Liver (tissue), 9 donors: Measurements from ENCODE around the gene POC1A. TPM values are rescaled to one million over a fixed set of nuclear protein-coding genes. Genes with fewer than 3 reads are reported as not detected.

Source experiments
- DNase-seq: peaks from one replicate; pipeline ENCODE4 v3.0.0-alpha.2; 2017; ENCODE audit warnings: low spot score
- H3K27ac ChIP-seq, 2 donors: one replicate each; pipeline ENCODE4 v1.7.0; 2013; ENCODE audit warnings: inconsistent platforms in 2 of 2, low read length in 2 of 2, control low read depth in 1 of 2, low read depth in 1 of 2, mild to moderate bottlenecking in 1 of 2
- H3K27me3 ChIP-seq, 4 donors: one replicate each; pipeline versions ENCODE4 v1.6.1 to v1.7.0; 2013; ENCODE audit warnings: low read length in 3 of 4, inconsistent platforms in 1 of 4, mild to moderate bottlenecking in 1 of 4, moderate library complexity in 1 of 4; ENCODE audit not compliant: control insufficient read depth in 4 of 4, insufficient read depth in 4 of 4
- H3K36me3 ChIP-seq, 4 donors: one replicate each; pipeline versions ENCODE4 v1.6.1 to v1.7.0; 2013; ENCODE audit warnings: low read length in 3 of 4, mild to moderate bottlenecking in 3 of 4, low read depth in 1 of 4, moderate library complexity in 1 of 4; ENCODE audit not compliant: control insufficient read depth in 4 of 4, insufficient read depth in 3 of 4
- H3K4me1 ChIP-seq, 4 donors: one replicate each; pipeline versions ENCODE4 v1.6.1 to v1.7.0; 2013; ENCODE audit warnings: low read length in 3 of 4, mild to moderate bottlenecking in 3 of 4, moderate library complexity in 1 of 4; ENCODE audit not compliant: control insufficient read depth in 4 of 4, insufficient read depth in 4 of 4
- H3K4me3 ChIP-seq, 3 donors: one replicate each; pipeline versions ENCODE4 v1.6.1 to v1.7.0; 2013; ENCODE audit warnings: low read length in 3 of 3, control low read depth in 1 of 3, low read depth in 1 of 3, mild to moderate bottlenecking in 1 of 3
- H3K9ac ChIP-seq, 2 donors: one replicate each; pipeline ENCODE4 v1.7.0; 2013; ENCODE audit warnings: low read length in 2 of 2, mild to moderate bottlenecking in 2 of 2, moderate library complexity in 2 of 2, control low read depth in 1 of 2, low read depth in 1 of 2
- H3K9me3 ChIP-seq, 4 donors: one replicate each; pipeline versions ENCODE4 v1.6.1 to v1.7.0; 2013; ENCODE audit warnings: low read length in 3 of 4; ENCODE audit not compliant: control insufficient read depth in 4 of 4
- EGR1 ChIP-seq, 2 donors: IDR thresholded peaks; 2 replicates each; pipeline ENCODE4 v1.6.1; 2016 to 2018; ENCODE audit warnings: antibody characterized with exemption in 2 of 2, low read depth in 2 of 2
- FOXA1 ChIP-seq: IDR thresholded peaks from 2 replicates; pipeline ENCODE4 v1.6.1; 2016; ENCODE audit warnings: antibody characterized with exemption
- FOXA2 ChIP-seq: IDR thresholded peaks from 2 replicates; pipeline ENCODE4 v1.6.1; 2016; ENCODE audit warnings: antibody characterized with exemption
- GABPA ChIP-seq, 2 donors: IDR thresholded peaks in 1 of 2; conservative IDR thresholded peaks in 1 of 2; 2 replicates each; pipeline ENCODE4 v1.6.1; 2016; ENCODE audit warnings: antibody characterized with exemption in 2 of 2, mild to moderate bottlenecking in 1 of 2, moderate library complexity in 1 of 2
- HNF4A ChIP-seq, 2 donors: conservative IDR thresholded peaks; 2 replicates each; pipeline ENCODE4 v1.6.1; 2016; ENCODE audit warnings: antibody characterized with exemption in 2 of 2, mild to moderate bottlenecking in 2 of 2
- HNF4G ChIP-seq: IDR thresholded peaks from 2 replicates; pipeline ENCODE4 v1.6.1; 2016; ENCODE audit warnings: antibody characterized with exemption
- JUND ChIP-seq, 2 donors: IDR thresholded peaks; 2 replicates each; pipeline ENCODE4 v1.6.1; 2016; ENCODE audit warnings: antibody characterized with exemption in 2 of 2
- NR2F2 ChIP-seq: IDR thresholded peaks from 2 replicates; pipeline ENCODE4 v1.6.1; 2016; ENCODE audit warnings: antibody characterized with exemption
- RAD21 ChIP-seq, 2 donors: IDR thresholded peaks; 2 replicates each; pipeline ENCODE4 v1.6.1; 2016; ENCODE audit warnings: antibody characterized with exemption in 2 of 2, mild to moderate bottlenecking in 2 of 2
- RXRA ChIP-seq, 2 donors: IDR thresholded peaks; 2 replicates each; pipeline ENCODE4 v1.6.1; 2017 to 2018; ENCODE audit warnings: antibody characterized with exemption in 2 of 2, mild to moderate bottlenecking in 1 of 2
- SP1 ChIP-seq: IDR thresholded peaks from 2 replicates; pipeline ENCODE4 v1.6.1; 2018; ENCODE audit warnings: antibody characterized with exemption, mild to moderate bottlenecking
- TAF1 ChIP-seq: conservative IDR thresholded peaks from 2 replicates; pipeline ENCODE4 v1.6.1; 2016; ENCODE audit warnings: antibody characterized with exemption, mild to moderate bottlenecking
- YY1 ChIP-seq: IDR thresholded peaks from 2 replicates; pipeline ENCODE4 v1.6.1; 2016; ENCODE audit warnings: antibody characterized with exemption, mild to moderate bottlenecking
- WGBS: extraction: QIAGEN DNeasy Blood & Tissue Kit; methylation state at CpG from one replicate; pipeline ENCODE4 v1.1.7; 2013; 5-methylcytosine and 5-hydroxymethylcytosine counted together
- polyA plus RNA-seq, 2 donors: library from polyadenylated mRNA; stranded (reverse) in 1 of 2; unstranded in 1 of 2; fragments of 200-250 nt in 1 of 2; fragments of >200 nt in 1 of 2; fragmentation: Nextera tagmentation in 1 of 2; extraction: Ambion mirVana in 1 of 2; gene quantifications; one replicate each; pipeline versions ENCODE4 v1.2.1 to v1.2.3, GENCODE V29; 2013 to 2015
- total RNA-seq, 2 donors: library from RNA; depleted of rRNA; stranded (reverse); fragments of >200 nt; gene quantifications; one replicate each; pipeline ENCODE4 v1.2.3, GENCODE V29; 2014
- TF ChIP-seq, protein P1 (sequence below): fragments of 150-350 bp; IDR thresholded peaks from 2 replicates; pipeline ENCODE4 v1.5.1; 2017; ENCODE audit warnings: improper control_type of control experiment, low read depth, low read length; ENCODE audit not compliant: missing input control
- TF ChIP-seq, protein P2 (sequence below): IDR thresholded peaks from 2 replicates; pipeline ENCODE4 v1.6.1; 2016; ENCODE audit warnings: antibody characterized with exemption
- TF ChIP-seq, protein P3 (sequence below): IDR thresholded peaks from 2 replicates; pipeline ENCODE4 v1.6.1; 2016; ENCODE audit warnings: antibody characterized with exemption
- TF ChIP-seq, protein P4 (sequence below): IDR thresholded peaks from 2 replicates; pipeline ENCODE4 v1.6.1; 2016; ENCODE audit warnings: antibody characterized with exemption
- TF ChIP-seq, protein P5 (sequence below): IDR thresholded peaks from 2 replicates; pipeline ENCODE4 v1.6.1; 2016; ENCODE audit warnings: antibody characterized with exemption, mild to moderate bottlenecking
- donor health status: healthy.
- donor health status: healthy.
- donor health status: healthy.
- donor health status: healthy.
- donor health status: healthy.

The POC1A gene
- total and polyA plus RNA-seq, 4 donors: 1.4 to 12.7 (median 4.8) TPM

DNA sequence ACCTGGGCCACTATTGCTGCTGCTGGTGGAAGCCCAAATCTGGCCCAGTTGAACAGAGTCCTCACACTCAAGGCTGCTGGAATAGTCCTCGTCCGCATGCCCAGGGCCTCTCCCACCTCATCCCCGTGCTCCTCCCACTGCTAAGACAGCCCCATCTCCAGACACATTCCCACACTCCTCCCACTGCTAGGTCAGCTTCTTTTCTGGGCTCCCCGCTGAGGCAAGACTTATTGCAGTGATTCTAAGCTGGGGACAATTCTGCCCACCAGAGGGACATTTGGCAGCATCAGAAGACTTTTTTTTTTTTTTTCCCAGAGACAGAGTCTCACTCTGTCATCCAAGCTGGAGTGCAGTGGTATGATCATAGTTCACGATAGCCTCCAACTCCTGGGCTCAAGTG, 35.1 kb downstream of the POC1A start:
- no peak overlapping the region for H3K4me3 ChIP-seq
- H3K9ac ChIP-seq: no peak overlapping the region
- no peaks in the 10 kb centered on the region for H3K9me3 ChIP-seq
- H3K27ac ChIP-seq: no peak overlapping the region
- peaks cover 0 to 5% (median 1%) of the 10 kb centered on the region in 4 donors for H3K4me1 ChIP-seq
- H3K36me3 ChIP-seq: peaks cover 0 to 1% (median 0%) of the 10 kb centered on the region in 4 donors
- WGBS: 87% methylated on average over 5 of the region's 5 CpGs
- no peaks in the 10 kb centered on the region for H3K27me3 ChIP-seq
- DNase-seq: no peak
- no peak for TF ChIP-seq EGR1 (IDR thresholded peaks at IDR 0.05; ENCODE audit: low read depth in 2 of 2)
- TF ChIP-seq RAD21 (IDR thresholded peaks at IDR 0.05): no peak
- no peak for TF ChIP-seq NR2F2
- TF ChIP-seq FOXA2: no peak
- TF ChIP-seq HNF4G: no peak
- no peak for TF ChIP-seq HNF4A (conservative IDR thresholded peaks at IDR 0.05)
- TF ChIP-seq, protein P1, sequence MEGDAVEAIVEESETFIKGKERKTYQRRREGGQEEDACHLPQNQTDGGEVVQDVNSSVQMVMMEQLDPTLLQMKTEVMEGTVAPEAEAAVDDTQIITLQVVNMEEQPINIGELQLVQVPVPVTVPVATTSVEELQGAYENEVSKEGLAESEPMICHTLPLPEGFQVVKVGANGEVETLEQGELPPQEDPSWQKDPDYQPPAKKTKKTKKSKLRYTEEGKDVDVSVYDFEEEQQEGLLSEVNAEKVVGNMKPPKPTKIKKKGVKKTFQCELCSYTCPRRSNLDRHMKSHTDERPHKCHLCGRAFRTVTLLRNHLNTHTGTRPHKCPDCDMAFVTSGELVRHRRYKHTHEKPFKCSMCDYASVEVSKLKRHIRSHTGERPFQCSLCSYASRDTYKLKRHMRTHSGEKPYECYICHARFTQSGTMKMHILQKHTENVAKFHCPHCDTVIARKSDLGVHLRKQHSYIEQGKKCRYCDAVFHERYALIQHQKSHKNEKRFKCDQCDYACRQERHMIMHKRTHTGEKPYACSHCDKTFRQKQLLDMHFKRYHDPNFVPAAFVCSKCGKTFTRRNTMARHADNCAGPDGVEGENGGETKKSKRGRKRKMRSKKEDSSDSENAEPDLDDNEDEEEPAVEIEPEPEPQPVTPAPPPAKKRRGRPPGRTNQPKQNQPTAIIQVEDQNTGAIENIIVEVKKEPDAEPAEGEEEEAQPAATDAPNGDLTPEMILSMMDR: no peak
- TF ChIP-seq JUND (IDR thresholded peaks at IDR 0.05): no peak
- TF ChIP-seq, protein P2, sequence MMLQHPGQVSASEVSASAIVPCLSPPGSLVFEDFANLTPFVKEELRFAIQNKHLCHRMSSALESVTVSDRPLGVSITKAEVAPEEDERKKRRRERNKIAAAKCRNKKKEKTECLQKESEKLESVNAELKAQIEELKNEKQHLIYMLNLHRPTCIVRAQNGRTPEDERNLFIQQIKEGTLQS: no peak
- TF ChIP-seq YY1: no peak
- no peak for TF ChIP-seq GABPA (IDR thresholded peaks at IDR 0.05 in 1 of 2, conservative IDR thresholded peaks at IDR 0.05 in 1 of 2)
- TF ChIP-seq, protein P3, sequence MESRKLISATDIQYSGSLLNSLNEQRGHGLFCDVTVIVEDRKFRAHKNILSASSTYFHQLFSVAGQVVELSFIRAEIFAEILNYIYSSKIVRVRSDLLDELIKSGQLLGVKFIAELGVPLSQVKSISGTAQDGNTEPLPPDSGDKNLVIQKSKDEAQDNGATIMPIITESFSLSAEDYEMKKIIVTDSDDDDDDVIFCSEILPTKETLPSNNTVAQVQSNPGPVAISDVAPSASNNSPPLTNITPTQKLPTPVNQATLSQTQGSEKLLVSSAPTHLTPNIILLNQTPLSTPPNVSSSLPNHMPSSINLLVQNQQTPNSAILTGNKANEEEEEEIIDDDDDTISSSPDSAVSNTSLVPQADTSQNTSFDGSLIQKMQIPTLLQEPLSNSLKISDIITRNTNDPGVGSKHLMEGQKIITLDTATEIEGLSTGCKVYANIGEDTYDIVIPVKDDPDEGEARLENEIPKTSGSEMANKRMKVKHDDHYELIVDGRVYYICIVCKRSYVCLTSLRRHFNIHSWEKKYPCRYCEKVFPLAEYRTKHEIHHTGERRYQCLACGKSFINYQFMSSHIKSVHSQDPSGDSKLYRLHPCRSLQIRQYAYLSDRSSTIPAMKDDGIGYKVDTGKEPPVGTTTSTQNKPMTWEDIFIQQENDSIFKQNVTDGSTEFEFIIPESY: no peak
- TF ChIP-seq, protein P4, sequence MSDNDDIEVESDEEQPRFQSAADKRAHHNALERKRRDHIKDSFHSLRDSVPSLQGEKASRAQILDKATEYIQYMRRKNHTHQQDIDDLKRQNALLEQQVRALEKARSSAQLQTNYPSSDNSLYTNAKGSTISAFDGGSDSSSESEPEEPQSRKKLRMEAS: no peak
- no peak for TF ChIP-seq RXRA (IDR thresholded peaks at IDR 0.05)
- no peak for TF ChIP-seq SP1
- no peak for TF ChIP-seq FOXA1
- TF ChIP-seq, protein P5, sequence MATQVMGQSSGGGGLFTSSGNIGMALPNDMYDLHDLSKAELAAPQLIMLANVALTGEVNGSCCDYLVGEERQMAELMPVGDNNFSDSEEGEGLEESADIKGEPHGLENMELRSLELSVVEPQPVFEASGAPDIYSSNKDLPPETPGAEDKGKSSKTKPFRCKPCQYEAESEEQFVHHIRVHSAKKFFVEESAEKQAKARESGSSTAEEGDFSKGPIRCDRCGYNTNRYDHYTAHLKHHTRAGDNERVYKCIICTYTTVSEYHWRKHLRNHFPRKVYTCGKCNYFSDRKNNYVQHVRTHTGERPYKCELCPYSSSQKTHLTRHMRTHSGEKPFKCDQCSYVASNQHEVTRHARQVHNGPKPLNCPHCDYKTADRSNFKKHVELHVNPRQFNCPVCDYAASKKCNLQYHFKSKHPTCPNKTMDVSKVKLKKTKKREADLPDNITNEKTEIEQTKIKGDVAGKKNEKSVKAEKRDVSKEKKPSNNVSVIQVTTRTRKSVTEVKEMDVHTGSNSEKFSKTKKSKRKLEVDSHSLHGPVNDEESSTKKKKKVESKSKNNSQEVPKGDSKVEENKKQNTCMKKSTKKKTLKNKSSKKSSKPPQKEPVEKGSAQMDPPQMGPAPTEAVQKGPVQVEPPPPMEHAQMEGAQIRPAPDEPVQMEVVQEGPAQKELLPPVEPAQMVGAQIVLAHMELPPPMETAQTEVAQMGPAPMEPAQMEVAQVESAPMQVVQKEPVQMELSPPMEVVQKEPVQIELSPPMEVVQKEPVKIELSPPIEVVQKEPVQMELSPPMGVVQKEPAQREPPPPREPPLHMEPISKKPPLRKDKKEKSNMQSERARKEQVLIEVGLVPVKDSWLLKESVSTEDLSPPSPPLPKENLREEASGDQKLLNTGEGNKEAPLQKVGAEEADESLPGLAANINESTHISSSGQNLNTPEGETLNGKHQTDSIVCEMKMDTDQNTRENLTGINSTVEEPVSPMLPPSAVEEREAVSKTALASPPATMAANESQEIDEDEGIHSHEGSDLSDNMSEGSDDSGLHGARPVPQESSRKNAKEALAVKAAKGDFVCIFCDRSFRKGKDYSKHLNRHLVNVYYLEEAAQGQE: no peak
- no peak for TF ChIP-seq TAF1
